Measurements from ENCODE around the gene BRS3.

Gene BRS3

GRCh38 chrX:136495043-136495442, 7.3 kb downstream of the BRS3 start:
- no peak for DNase-seq (ENCODE audit: low read depth)

- no peak for DNase-seq (ENCODE audit: low read depth)
Measured at GRCh38 chrX:136496186-136496763, 8.5 kb downstream of the BRS3 start.

- DNase-seq (ENCODE audit: low read depth) = peak; percentile 89
Measured at GRCh38 chrX:136496764-136497555, 9.2 kb downstream of the BRS3 start.

- no peak for DNase-seq (ENCODE audit: low read depth)
Measured at GRCh38 chrX:136497556-136498052, 9.9 kb downstream of the BRS3 start, which contains the start of gene HTATSF1. TSS of gene HTATSF1 (plus strand) at chrX:136497592. CDS start at chrX:136497685, 93 bp downstream.

GRCh38 chrX:136519069-136519468, 31.3 kb downstream of the BRS3 start:
- DNase-seq (ENCODE audit: low read depth) = no peak

GRCh38 chrX:136523770-136524169, 36.0 kb downstream of the BRS3 start:
- no peak for DNase-seq (ENCODE audit: low read depth)

- peak; percentile 56 for DNase-seq (ENCODE audit: low read depth)
Measured at GRCh38 chrX:136525738-136526606, 38.2 kb downstream of the BRS3 start.

GRCh38 chrX:136528645-136529315, 41.0 kb downstream of the BRS3 start:
- no peak for DNase-seq (ENCODE audit: low read depth)

GRCh38 chrX:136529795-136530194, 42.0 kb downstream of the BRS3 start:
- no peak for DNase-seq (ENCODE audit: low read depth)

- no peak for DNase-seq (ENCODE audit: low read depth)
Measured at GRCh38 chrX:136531951-136532350, 44.2 kb downstream of the BRS3 start, which contains the start of gene VGLL1. TSS of gene VGLL1 (plus strand) at chrX:136532215. CDS start at chrX:136536021, 3,806 bp downstream.

GRCh38 chrX:136534131-136534530, 46.4 kb downstream of the BRS3 start:
- DNase-seq (ENCODE audit: low read depth) = no peak

GRCh38 chrX:136538811-136539210, 51.1 kb downstream of the BRS3 start:
- no peak for DNase-seq (ENCODE audit: low read depth)

GRCh38 chrX:136540226-136540625, 52.5 kb downstream of the BRS3 start:
- no peak for DNase-seq (ENCODE audit: low read depth)

GRCh38 chrX:136541294-136541693, 53.5 kb downstream of the BRS3 start:
- DNase-seq (ENCODE audit: low read depth) = no peak

GRCh38 chrX:136542281-136542680, 54.5 kb downstream of the BRS3 start:
- no peak for DNase-seq (ENCODE audit: low read depth)

Data from ELR (cell line).